Activated CD4-positive, alpha-beta memory T cell treated with anti-CD3 and anti-CD28 coated beads for 36 hours (primary cell): ENCODE measurements around the gene YAP1. TPM values are rescaled to one million over a fixed set of nuclear protein-coding genes. Genes with fewer than 3 reads are reported as not detected.
"Not testable (repeated sequence)": the region's sequence is repeated elsewhere in the genome, so short reads cannot be mapped to it uniquely, and the experiment has no call there.

Source experiments
- CTCF ChIA-PET: fragments of 350-600 bp; sonication (Branson Sonifier 250); formaldehyde crosslinking; loops from one replicate; lab custom pipeline; 2021; ENCODE audit warnings: antibody characterized with exemption, inconsistent platforms; lab: Charles Lee
- POLR2A ChIA-PET: fragments of 350-600 bp; sonication (Branson Sonifier 250); formaldehyde crosslinking; loops from one replicate; lab custom pipeline; 2021; ENCODE audit warnings: antibody characterized with exemption; lab: Charles Lee
- DNase-seq: peaks from one replicate; pipeline ENCODE4 v3.0.0-alpha.2; 2020
- H3K27ac Mint-ChIP-seq: one replicate; pipeline ENCODE4 v1.8.0; 2021; ENCODE audit warnings: mixed read lengths
- H3K27me3 Mint-ChIP-seq: one replicate; pipeline ENCODE4 v1.8.0; 2021; ENCODE audit warnings: mixed read lengths
- H3K36me3 Mint-ChIP-seq: one replicate; pipeline ENCODE4 v1.8.0; 2021; ENCODE audit warnings: mixed read lengths
- H3K4me1 Mint-ChIP-seq: one replicate; pipeline ENCODE4 v1.8.0; 2021; ENCODE audit warnings: low read depth, mixed read lengths
- H3K4me3 Mint-ChIP-seq: one replicate; pipeline ENCODE4 v1.8.0; 2021; ENCODE audit warnings: mild to moderate bottlenecking, mixed read lengths
- H3K9me3 Mint-ChIP-seq: one replicate; pipeline ENCODE4 v1.8.0; 2021; ENCODE audit warnings: mixed read lengths
- intact Hi-C: fragments of 100-400 bp; cut with micrococcal nuclease; formaldehyde crosslinking; loops from one replicate; pipeline ENCODE4 v1.15.1; 2023
- total RNA-seq, 2 experiments: library from RNA; stranded (reverse); gene quantifications; one replicate each; pipeline ENCODE4 v1.2.3, GENCODE V29; 2021

Gene YAP1
- total RNA-seq, 2 experiments from 2014 or later = 0.24 to 0.71 TPM

GRCh38 chr11:102196816-102197215, 86.6 kb downstream of the YAP1 start:
- no peak overlapping the region for H3K27ac Mint-ChIP-seq
- H3K27me3 Mint-ChIP-seq = peaks cover 5% of the 10 kb centered on the region
- no peaks in the 10 kb centered on the region for H3K4me1 Mint-ChIP-seq
- intact Hi-C loops = no loop called here
- H3K9me3 Mint-ChIP-seq = no peaks in the 10 kb centered on the region
- H3K4me3 Mint-ChIP-seq = no peak overlapping the region
- no peaks in the 10 kb centered on the region for H3K36me3 Mint-ChIP-seq
- ChIA-PET CTCF (no interaction called here), POLR2A (no interaction called here)
- DNase-seq = no peak

DNA sequence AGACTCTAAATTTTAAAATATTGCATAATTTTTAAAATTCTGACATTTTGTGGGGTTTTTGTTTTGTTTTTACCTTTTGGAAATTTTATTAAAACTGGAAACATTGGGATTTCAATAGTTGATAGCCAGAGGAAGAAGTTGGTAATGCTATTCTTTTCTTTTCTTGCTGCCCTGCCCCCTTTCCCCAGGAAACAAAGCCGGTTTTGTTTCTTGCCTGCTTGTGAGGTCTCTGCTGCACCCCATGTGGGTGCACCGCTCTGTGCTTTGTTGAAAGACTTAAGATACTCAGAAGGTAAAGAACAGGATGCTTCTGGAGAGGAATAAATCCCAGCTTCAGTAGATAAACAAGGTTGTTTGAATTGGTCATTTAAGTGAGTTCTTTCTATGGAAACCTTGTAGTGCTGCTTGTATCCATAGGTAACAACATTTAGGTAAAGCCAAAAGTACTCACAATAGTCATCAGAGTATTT, 87.5 kb downstream of the YAP1 start:
- intact Hi-C loops = no loop called here
- H3K27ac Mint-ChIP-seq = no peak overlapping the region
- POLR2A ChIA-PET = no interaction called here

GRCh38 chr11:102199673-102200072, 89.4 kb downstream of the YAP1 start:
- Mint-ChIP-seq H3K27me3 (peaks cover 5% of the 10 kb centered on the region), H3K4me3 (no peak overlapping the region), H3K9me3 (no peaks in the 10 kb centered on the region), H3K27ac (no peak overlapping the region), H3K36me3 (no peaks in the 10 kb centered on the region), H3K4me1 (no peaks in the 10 kb centered on the region)
- CTCF ChIA-PET = no interaction called here
- POLR2A ChIA-PET = no interaction called here
- intact Hi-C loops = no loop called here
- DNase-seq = no peak

More for the DNA sequence above, 87.5 kb downstream of the YAP1 start:
- CTCF ChIA-PET = no interaction called here
- no peaks in the 10 kb centered on the region for H3K4me1 Mint-ChIP-seq
- no peak for DNase-seq
- no peaks in the 10 kb centered on the region for H3K36me3 Mint-ChIP-seq
- H3K9me3 Mint-ChIP-seq = no peaks in the 10 kb centered on the region
- peaks cover 5% of the 10 kb centered on the region for H3K27me3 Mint-ChIP-seq
- H3K4me3 Mint-ChIP-seq = no peak overlapping the region

GRCh38 chr11:102200325-102200724, 90.1 kb downstream of the YAP1 start:
- H3K36me3 Mint-ChIP-seq, H3K4me1 Mint-ChIP-seq, intact Hi-C loops, CTCF ChIA-PET, POLR2A ChIA-PET, H3K27ac Mint-ChIP-seq, H3K9me3 Mint-ChIP-seq, H3K4me3 Mint-ChIP-seq, DNase-seq, H3K27me3 Mint-ChIP-seq: not testable (repeated sequence)

DNA sequence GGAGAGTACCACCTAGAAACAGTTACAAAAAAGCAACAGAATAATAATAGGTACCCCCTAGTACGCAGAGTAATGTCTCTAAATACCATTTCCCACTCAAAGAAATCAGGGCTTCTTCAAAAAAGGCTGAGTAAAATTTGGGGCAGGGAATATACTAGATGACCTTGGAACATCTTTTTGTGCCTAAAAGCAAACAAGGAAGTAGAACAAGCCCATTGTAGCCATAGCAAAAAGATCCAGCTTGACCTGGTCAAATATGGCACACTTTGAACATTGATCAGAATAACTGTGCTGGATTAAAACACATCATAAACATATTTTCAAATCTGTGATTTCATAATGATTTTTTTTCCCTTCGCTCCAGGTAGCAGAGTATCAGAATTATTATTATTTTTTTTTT, 91.5 kb downstream of the YAP1 start:
- POLR2A ChIA-PET = no interaction called here
- H3K9me3 Mint-ChIP-seq = no peaks in the 10 kb centered on the region

DNA sequence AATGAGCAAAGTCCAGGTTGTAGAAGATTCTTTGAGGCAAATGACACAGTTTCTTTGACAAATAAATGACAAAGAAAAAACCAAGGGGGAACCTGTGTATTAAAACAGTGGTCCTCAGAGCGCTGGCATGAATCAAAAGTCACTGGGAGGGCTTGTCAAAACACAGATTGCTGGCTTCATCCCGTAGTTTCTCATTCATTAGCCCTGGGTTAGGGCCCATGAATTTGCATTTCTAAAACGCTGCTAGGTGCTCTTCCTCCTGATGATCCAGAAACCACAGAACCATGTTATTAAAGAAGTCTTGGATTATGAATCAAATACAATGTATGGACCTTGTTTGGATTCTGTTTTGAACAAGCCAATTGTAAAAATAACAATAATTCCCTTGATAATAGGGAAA, 92.7 kb downstream of the YAP1 start:
- Mint-ChIP-seq H3K9me3 (no peaks in the 10 kb centered on the region), H3K27me3 (peaks cover 8% of the 10 kb centered on the region), H3K4me1 (no peaks in the 10 kb centered on the region), H3K27ac (no peak overlapping the region), H3K4me3 (no peak overlapping the region), H3K36me3 (no peaks in the 10 kb centered on the region)
- CTCF ChIA-PET = no interaction called here
- intact Hi-C loops = no loop called here
- POLR2A ChIA-PET = no interaction called here
- DNase-seq = no peak

More for the DNA sequence above, 91.5 kb downstream of the YAP1 start:
- no peak for DNase-seq
- peaks cover 7% of the 10 kb centered on the region for H3K27me3 Mint-ChIP-seq
- intact Hi-C loops = no loop called here
- no peak overlapping the region for H3K27ac Mint-ChIP-seq
- H3K4me3 Mint-ChIP-seq = no peak overlapping the region
- CTCF ChIA-PET = no interaction called here
- no peaks in the 10 kb centered on the region for H3K4me1 Mint-ChIP-seq
- no peaks in the 10 kb centered on the region for H3K36me3 Mint-ChIP-seq

- no peak overlapping the region for H3K4me3 Mint-ChIP-seq
- H3K9me3 Mint-ChIP-seq = no peaks in the 10 kb centered on the region
- no peak overlapping the region for H3K27ac Mint-ChIP-seq
- no peak for DNase-seq
- H3K27me3 Mint-ChIP-seq = peaks cover 8% of the 10 kb centered on the region
- CTCF ChIA-PET = no interaction called here
- H3K36me3 Mint-ChIP-seq = no peaks in the 10 kb centered on the region
- intact Hi-C loops = no loop called here
- no peaks in the 10 kb centered on the region for H3K4me1 Mint-ChIP-seq
- POLR2A ChIA-PET = no interaction called here
Observed at GRCh38 chr11:102204174-102204573, 93.9 kb downstream of the YAP1 start.

- no peak overlapping the region for H3K27ac Mint-ChIP-seq
- no peak for DNase-seq
- POLR2A ChIA-PET = no interaction called here
Observed at GRCh38 chr11:102205805-102206204, 95.6 kb downstream of the YAP1 start.

GRCh38 chr11:102208835-102209234, 98.6 kb downstream of the YAP1 start:
- H3K27me3 Mint-ChIP-seq = peaks cover 15% of the 10 kb centered on the region
- intact Hi-C loops = no loop called here
- CTCF ChIA-PET = no interaction called here
- H3K4me3 Mint-ChIP-seq = no peak overlapping the region
- H3K27ac Mint-ChIP-seq = no peak overlapping the region
- no peaks in the 10 kb centered on the region for H3K4me1 Mint-ChIP-seq
- no peak for DNase-seq
- POLR2A ChIA-PET = no interaction called here
- H3K36me3 Mint-ChIP-seq = no peaks in the 10 kb centered on the region
- no peaks in the 10 kb centered on the region for H3K9me3 Mint-ChIP-seq

More at GRCh38 chr11:102205805-102206204, 95.6 kb downstream of the YAP1 start:
- H3K27me3 Mint-ChIP-seq = peaks cover 11% of the 10 kb centered on the region
- H3K9me3 Mint-ChIP-seq = no peaks in the 10 kb centered on the region
- no peaks in the 10 kb centered on the region for H3K4me1 Mint-ChIP-seq
- CTCF ChIA-PET = no interaction called here
- intact Hi-C loops = no loop called here
- H3K4me3 Mint-ChIP-seq = no peak overlapping the region
- no peaks in the 10 kb centered on the region for H3K36me3 Mint-ChIP-seq

- Mint-ChIP-seq H3K9me3 (no peaks in the 10 kb centered on the region), H3K27ac (no peak overlapping the region), H3K27me3 (peaks cover 11% of the 10 kb centered on the region), H3K4me3 (no peak overlapping the region), H3K4me1 (no peaks in the 10 kb centered on the region), H3K36me3 (no peaks in the 10 kb centered on the region)
- ChIA-PET CTCF (no interaction called here), POLR2A (no interaction called here)
- intact Hi-C loops = no loop called here
- DNase-seq = no peak
Observed at GRCh38 chr11:102214623-102215022, 104.4 kb downstream of the YAP1 start.

- intact Hi-C loops = no loop called here
- no peak for DNase-seq
- H3K4me1 Mint-ChIP-seq = no peaks in the 10 kb centered on the region
- no peak overlapping the region for H3K4me3 Mint-ChIP-seq
- H3K27me3 Mint-ChIP-seq = peaks cover 10% of the 10 kb centered on the region
- no peaks in the 10 kb centered on the region for H3K9me3 Mint-ChIP-seq
- POLR2A ChIA-PET = no interaction called here
- H3K27ac Mint-ChIP-seq = no peak overlapping the region
- CTCF ChIA-PET = no interaction called here
- H3K36me3 Mint-ChIP-seq = no peaks in the 10 kb centered on the region
Observed at GRCh38 chr11:102216433-102217075, 106.3 kb downstream of the YAP1 start.

- ChIA-PET POLR2A (no interaction called here), CTCF (no interaction called here)
- H3K36me3 Mint-ChIP-seq = no peaks in the 10 kb centered on the region
- intact Hi-C loops = no loop called here
- no peak overlapping the region for H3K27ac Mint-ChIP-seq
- H3K9me3 Mint-ChIP-seq = no peaks in the 10 kb centered on the region
- H3K4me1 Mint-ChIP-seq = no peaks in the 10 kb centered on the region
- no peak for DNase-seq
- no peak overlapping the region for H3K4me3 Mint-ChIP-seq
- peaks cover 4% of the 10 kb centered on the region for H3K27me3 Mint-ChIP-seq
Observed at GRCh38 chr11:102220728-102221467, 110.7 kb downstream of the YAP1 start.

- CTCF ChIA-PET = no interaction called here
- H3K4me1 Mint-ChIP-seq = no peaks in the 10 kb centered on the region
- intact Hi-C loops = no loop called here
Observed at GRCh38 chr11:102223859-102224258, 113.6 kb downstream of the YAP1 start.

More at GRCh38 chr11:102223859-102224258, 113.6 kb downstream of the YAP1 start:
- Mint-ChIP-seq H3K36me3 (no peaks in the 10 kb centered on the region), H3K27me3 (peaks cover 2% of the 10 kb centered on the region), H3K4me3 (no peak overlapping the region), H3K27ac (no peak overlapping the region), H3K9me3 (no peaks in the 10 kb centered on the region)
- POLR2A ChIA-PET = no interaction called here
- DNase-seq = no peak
